Measurements from ENCODE around the gene KLHL2.

DNA sequence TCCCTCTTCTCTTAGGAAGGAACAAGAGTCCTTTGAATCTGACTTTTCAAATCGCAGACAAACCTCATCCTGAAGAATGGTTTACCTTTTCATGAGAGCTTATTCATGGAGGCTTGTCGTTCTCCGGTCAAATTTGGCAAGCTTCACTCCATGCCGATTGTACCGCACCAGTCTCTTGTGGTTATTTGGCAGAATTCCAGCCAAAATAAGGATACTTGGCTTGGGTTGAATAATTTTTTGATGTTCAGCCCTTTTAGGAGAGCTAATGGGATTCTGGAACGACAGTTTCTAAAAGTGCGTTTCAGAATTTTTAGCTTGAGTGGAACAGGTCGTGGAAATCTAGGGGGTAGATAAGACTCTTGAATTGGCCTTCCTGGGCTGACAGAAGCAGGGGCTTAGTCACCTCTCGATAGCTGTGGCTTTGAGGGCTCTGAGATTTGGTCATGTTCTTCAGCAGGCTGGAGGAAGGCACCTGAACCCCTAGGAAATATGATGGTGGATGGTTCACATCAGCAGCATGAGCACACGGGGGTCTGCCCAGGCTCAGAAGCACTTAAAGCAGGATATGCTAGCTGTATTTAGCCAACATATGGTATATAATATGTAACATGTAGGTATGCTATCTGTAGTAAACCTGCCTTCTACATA, 1.5 kb downstream of the KLHL2 start:
- no peak for TF ChIP-seq TCF4 (CRISPR knock-in tag; IDR thresholded peaks at IDR 0.05; ENCODE audit: borderline replicate concordance)
- no peak for TF ChIP-seq SNAI2 (CRISPR knock-in tag; IDR thresholded peaks at IDR 0.05)
- no peak for TF ChIP-seq PPARA (CRISPR knock-in tag; IDR thresholded peaks at IDR 0.05; ENCODE audit: borderline replicate concordance)
- no peak for TF ChIP-seq PATZ1 (CRISPR knock-in tag; IDR thresholded peaks at IDR 0.05; ENCODE audit: borderline replicate concordance)
- TF ChIP-seq CSDC2 (CRISPR knock-in tag; IDR thresholded peaks at IDR 0.05) = no peak
